Measurements from ENCODE around the gene B9D1.

GRCh38 chr17:19307521-19307920 is 55.0 kb downstream of the B9D1 start:
- TF ChIP-seq, protein P1, sequence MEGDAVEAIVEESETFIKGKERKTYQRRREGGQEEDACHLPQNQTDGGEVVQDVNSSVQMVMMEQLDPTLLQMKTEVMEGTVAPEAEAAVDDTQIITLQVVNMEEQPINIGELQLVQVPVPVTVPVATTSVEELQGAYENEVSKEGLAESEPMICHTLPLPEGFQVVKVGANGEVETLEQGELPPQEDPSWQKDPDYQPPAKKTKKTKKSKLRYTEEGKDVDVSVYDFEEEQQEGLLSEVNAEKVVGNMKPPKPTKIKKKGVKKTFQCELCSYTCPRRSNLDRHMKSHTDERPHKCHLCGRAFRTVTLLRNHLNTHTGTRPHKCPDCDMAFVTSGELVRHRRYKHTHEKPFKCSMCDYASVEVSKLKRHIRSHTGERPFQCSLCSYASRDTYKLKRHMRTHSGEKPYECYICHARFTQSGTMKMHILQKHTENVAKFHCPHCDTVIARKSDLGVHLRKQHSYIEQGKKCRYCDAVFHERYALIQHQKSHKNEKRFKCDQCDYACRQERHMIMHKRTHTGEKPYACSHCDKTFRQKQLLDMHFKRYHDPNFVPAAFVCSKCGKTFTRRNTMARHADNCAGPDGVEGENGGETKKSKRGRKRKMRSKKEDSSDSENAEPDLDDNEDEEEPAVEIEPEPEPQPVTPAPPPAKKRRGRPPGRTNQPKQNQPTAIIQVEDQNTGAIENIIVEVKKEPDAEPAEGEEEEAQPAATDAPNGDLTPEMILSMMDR (IDR thresholded peaks at IDR 0.05): no peak
- TF ChIP-seq POLR2AphosphoS5 (IDR thresholded peaks at IDR 0.05) (no peak), POLR2A (IDR thresholded peaks at IDR 0.05) (no peak), EP300 (IDR thresholded peaks at IDR 0.05) (no peak)

Data from sigmoid colon (tissue), 4 donors.